NB4 (cell line): ENCODE measurements around the gene PYGM.

ENCODE experiments used
- DNase-seq: peaks from one replicate; pipeline ENCODE4 v3.0.0; 2010; ENCODE audit warnings: low read depth
- H3K4me3 ChIP-seq: one replicate; pipeline ENCODE4 v1.5.1; 2011; ENCODE audit warnings: mild to moderate bottlenecking, low read depth, low read length, moderate library complexity
- CTCF ChIP-seq: IDR thresholded peaks from one replicate; pipeline ENCODE4 v1.5.1; 2012; ENCODE audit warnings: low read depth, low read length
- MAX ChIP-seq: IDR thresholded peaks from 2 replicates; pipeline ENCODE4 v1.6.1; 2011; ENCODE audit warnings: low read depth, low read length
- MYC ChIP-seq: IDR thresholded peaks from 2 replicates; pipeline ENCODE4 v1.6.1; 2011; ENCODE audit warnings: low read depth, low read length
- POLR2A ChIP-seq: IDR thresholded peaks from 2 replicates; pipeline ENCODE4 v1.6.1; 2011; ENCODE audit warnings: mild to moderate bottlenecking; ENCODE audit not compliant: insufficient read length; ENCODE audit errors: extremely low read depth

PYGM gene

GRCh38 chr11:64792482-64792881, 32.7 kb upstream of the PYGM start:
- no peak overlapping the region for H3K4me3 ChIP-seq
- no peak for DNase-seq
- no peak for TF ChIP-seq POLR2A

- H3K4me3 ChIP-seq: no peak overlapping the region
- no peak for TF ChIP-seq MAX
- no peak for TF ChIP-seq POLR2A
- no peak for TF ChIP-seq CTCF
- no peak for TF ChIP-seq MYC
- DNase-seq: no peak
These were observed 32.1 kb upstream of the PYGM start for GRCh38 chr11:64791781-64792291.

- no peak for DNase-seq
- no peak overlapping the region for H3K4me3 ChIP-seq
- TF ChIP-seq CTCF (no peak), MYC (no peak), MAX (no peak), POLR2A (no peak)
These were observed 30.7 kb upstream of the PYGM start for GRCh38 chr11:64790205-64791095.

- no peak for TF ChIP-seq CTCF
- no peak for TF ChIP-seq MAX
- TF ChIP-seq POLR2A: no peak
- TF ChIP-seq MYC: no peak
- no peak for DNase-seq
- H3K4me3 ChIP-seq: no peak overlapping the region
These were observed 29.8 kb upstream of the PYGM start for GRCh38 chr11:64789331-64790204.

GRCh38 chr11:64788321-64789215, 28.8 kb upstream of the PYGM start:
- TF ChIP-seq CTCF: no peak
- TF ChIP-seq MYC: no peak
- no peak for TF ChIP-seq MAX
- no peak for TF ChIP-seq POLR2A
- DNase-seq: no peak

More at GRCh38 chr11:64788321-64789215, 28.8 kb upstream of the PYGM start:
- no peak overlapping the region for H3K4me3 ChIP-seq
